ENCODE measurements around the gene OR51L1.
"Not testable (repeated sequence)": the region's sequence is repeated elsewhere in the genome, so short reads cannot be mapped to it uniquely, and the experiment has no call there.

The OR51L1 gene, protein sequence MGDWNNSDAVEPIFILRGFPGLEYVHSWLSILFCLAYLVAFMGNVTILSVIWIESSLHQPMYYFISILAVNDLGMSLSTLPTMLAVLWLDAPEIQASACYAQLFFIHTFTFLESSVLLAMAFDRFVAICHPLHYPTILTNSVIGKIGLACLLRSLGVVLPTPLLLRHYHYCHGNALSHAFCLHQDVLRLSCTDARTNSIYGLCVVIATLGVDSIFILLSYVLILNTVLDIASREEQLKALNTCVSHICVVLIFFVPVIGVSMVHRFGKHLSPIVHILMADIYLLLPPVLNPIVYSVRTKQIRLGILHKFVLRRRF

DNA sequence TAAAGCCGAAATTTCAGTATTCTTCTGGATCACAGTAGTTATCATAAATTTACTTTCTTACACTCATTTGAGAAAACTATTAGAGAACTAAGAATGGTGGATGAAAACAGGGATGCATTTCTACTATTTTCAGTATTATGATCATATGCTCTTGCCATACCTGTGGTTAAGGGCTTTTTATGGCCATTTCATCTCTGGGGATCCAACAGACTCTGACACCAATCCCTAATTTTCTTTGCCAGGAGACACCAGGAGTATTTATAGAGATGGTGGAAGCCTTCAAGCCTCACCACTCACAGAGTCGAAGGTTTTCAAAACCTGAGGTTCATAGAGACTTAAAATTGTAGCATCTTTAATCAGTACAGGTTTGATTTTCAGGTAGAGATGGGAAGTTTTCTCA lies at the start of gene OR51L1:
Gene OR51L1 (plus strand): TSS at position 301 of the 400 bp plus-strand sequence. CDS start 4,132 bp downstream, outside the sequence.
- DNase-seq, result no peak

GRCh38 chr11:4947505-4947904 lies 47.1 kb upstream of the OR51L1 start, which contains the start of gene OR51A4:
Gene OR51A4 (minus strand): TSS chr11:4947605. CDS start chr11:4947100, 505 bp downstream.
- no peak for DNase-seq

DNA sequence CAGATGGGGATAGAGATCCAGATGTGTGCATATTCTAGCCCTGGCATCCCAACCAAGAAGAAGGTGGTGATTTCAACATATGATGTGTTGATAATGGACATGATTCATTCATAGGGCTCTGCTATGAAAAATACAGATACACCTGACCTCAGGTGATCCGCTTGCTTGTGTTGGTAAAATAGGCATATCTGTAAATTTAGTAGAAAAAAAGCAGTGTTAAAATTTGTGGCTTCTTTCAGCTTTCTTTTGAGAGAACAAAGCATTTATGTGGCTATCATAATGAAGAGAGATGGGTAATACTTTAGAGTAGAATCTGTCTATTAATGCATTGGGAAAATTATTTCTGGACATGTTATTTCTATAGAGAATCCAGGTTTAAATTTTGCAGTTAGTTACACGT lies 39.0 kb upstream of the OR51L1 start, which contains the start of gene OR51A2:
Gene OR51A2 (minus strand): TSS at position 101 of the 400 bp plus-strand sequence. CDS start 0 bp downstream, at position 101.
- DNase-seq, result not testable (repeated sequence)

DNA sequence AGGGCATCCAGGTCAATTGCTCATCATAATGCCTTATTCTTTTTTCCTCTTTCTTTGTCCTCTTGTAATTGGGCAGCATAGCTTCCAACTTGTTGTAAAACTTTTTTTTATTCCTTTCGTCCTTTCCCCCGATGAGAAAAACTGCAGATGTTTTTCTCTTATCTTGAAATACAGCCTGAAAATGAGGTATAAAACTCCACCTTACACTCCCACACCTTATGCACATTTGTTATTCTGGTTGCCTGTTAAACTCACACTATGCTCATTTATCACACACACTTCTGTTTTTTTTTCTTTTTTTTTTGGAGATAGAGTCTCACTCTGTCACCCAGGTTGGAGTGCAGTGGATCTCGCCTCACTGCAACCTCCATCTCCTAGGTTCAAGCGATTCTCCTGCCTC lies 37.3 kb upstream of the OR51L1 start:
- no peak for DNase-seq

GRCh38 chr11:4960877-4961276 lies 33.8 kb upstream of the OR51L1 start:
- DNase-seq, result no peak

- no peak for DNase-seq
Measured at GRCh38 chr11:4962816-4963215, 31.8 kb upstream of the OR51L1 start.

DNA sequence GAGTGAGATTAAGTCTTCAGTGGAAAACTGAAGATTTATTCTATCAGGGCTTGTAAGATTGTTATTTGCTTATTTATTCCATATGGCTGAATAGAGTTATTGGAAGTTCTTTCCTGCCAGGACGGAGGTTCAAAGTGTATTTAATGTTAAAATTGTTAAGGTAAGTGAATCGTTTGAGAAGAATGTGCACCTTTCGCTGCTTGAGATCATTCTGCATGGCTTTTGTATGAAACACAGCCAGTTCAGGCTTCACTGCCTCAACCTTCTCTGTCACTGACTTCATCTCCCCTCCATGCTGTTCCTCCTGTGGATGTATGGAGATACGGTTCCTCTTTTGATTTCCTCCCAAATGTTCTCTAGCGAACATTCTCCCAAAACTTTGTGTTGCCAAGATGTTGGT lies 19.2 kb upstream of the OR51L1 start:
- no peak for DNase-seq

- no peak for DNase-seq
Measured at GRCh38 chr11:4979036-4979435, 15.6 kb upstream of the OR51L1 start.

DNA sequence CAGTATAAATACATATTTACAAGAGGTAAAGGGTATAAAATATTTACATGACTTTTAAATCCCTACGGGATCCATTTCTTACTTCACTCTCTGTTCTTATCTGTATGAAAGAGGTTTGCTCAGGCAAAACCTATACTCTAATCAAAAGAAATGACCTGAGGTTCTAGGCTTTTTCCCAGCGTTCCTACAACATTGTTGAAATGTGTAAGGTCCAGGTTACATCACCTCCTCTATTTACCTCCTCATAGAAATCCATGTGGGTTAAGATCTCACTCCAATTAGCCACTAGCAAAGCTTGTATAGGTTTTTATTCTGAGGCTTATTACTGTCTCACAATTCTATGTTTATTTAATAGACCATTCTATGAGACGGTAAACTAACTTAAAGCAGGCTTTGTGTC lies 12.0 kb upstream of the OR51L1 start:
- DNase-seq, result no peak

DNA sequence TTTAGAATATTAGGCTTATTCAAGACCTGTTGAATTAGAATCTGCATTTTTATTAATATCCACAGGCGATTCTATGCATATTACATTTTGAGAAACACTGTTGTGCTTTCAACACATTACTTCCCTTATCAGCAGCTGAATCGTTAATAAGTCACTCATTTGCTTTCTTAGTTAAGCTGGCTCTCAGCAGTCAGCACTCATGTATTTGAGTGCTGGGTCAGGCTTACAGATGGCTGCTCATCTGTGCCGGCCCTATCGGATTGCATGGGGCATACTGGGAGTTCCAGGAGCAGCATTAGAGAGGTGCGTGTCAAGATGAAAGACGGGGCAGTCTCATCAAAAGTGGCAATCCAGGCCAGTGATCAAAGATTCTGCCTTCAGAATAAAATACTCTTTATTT lies 10.8 kb upstream of the OR51L1 start:
- no peak for DNase-seq

DNA sequence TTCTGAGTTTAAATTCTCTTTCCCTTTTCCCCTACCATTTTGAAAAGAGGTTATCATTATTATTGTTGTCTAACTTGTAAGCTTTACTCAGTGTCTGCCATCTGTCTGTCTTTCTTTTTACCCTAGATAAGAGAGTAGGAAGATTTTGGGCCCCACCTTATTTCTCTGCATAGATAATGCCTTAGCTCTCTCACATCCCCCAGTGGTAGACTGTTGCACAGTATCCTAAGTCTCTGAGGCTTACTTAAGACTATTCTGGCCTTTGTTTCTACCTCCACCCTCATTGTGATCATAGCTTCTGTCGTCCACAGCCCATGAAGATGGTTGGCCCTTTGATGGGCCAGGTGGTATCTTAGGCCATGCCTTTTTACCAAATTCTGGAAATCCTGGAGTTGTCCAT lies 3.6 kb upstream of the OR51L1 start:
- no peak for DNase-seq

GRCh38 chr11:5004424-5005274 lies 10.0 kb downstream of the OR51L1 start:
- no peak for DNase-seq

DNA sequence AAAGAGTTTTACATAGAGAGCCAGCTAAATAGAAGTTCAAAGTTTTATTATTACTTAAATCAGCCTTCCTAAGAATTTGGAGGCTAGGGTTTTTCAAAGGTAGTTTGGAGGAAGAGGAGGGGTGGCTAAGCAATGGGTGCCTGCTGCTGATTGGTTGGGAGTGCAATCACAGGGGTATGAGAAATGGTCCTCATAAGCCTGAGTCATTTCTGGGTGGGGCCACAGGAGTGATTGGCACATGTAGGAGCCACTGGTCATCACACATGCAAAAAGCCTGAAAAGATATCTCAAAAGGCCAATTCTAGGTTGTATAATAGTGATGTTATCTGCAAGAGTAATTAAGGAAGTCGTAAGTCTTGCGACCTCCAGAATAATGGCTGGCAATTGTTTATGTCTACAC lies 12.9 kb downstream of the OR51L1 start:
- no peak for DNase-seq

DNA sequence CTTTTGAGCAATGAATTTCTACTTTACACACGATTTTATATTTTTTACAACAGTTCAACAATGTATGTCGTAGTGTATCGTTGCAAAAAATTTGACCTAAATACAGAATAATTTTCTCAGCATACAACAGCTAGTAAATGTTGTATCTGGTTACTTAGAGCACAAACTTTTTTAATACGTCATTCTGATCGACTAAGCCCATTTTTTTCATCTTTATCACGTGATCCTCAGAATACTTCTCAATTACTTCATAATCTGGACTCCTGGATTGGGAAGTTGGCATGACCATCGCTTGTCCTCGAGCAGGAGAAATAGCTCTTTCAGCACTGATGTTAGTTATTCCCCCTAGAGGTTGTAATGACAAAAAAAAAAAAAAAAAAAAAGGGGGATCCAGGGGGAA lies 16.6 kb downstream of the OR51L1 start:
- no peak for DNase-seq

DNA sequence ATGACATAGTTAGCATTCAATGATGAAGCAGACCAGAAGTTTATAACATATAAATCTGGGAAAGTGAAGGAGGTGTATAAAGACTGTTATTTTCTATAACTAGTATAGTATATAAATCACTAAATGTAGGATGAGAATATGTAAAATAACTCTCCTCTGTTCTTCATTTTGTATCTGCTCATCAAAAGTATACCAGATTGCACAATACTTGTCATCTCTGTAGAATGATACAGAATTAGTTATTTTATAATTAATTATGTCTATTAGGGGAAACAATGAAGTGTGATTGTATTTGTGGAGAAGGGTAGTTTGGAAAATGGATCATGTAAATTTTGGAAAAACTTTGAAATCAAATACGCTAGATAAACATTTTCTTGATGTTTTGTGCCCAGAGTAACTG lies 18.4 kb downstream of the OR51L1 start:
- DNase-seq, result no peak

DNA sequence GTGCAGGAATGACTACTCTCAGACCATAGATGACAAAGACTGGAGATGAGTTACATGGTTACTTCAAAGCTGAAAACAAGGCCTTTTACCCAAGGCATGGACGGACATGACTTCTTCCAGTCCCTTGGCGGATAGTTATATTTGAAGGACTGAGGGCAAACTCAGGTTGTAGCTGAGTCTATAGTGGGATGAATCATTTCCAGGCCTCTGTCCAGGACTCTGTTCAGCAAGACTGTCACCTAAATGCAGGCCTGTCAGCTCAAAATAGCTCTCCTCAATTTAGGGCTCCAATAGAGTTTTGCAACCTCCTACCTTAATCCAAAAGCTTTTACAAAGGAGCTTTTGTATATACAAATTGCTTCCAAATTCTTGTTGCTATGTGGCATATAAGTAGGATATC lies 27.3 kb downstream of the OR51L1 start:
- DNase-seq, result no peak

GRCh38 chr11:5036669-5037068 lies 42.0 kb downstream of the OR51L1 start:
- DNase-seq, result no peak

GRCh38 chr11:5037926-5038325 lies 43.3 kb downstream of the OR51L1 start:
- DNase-seq, result no peak

DNA sequence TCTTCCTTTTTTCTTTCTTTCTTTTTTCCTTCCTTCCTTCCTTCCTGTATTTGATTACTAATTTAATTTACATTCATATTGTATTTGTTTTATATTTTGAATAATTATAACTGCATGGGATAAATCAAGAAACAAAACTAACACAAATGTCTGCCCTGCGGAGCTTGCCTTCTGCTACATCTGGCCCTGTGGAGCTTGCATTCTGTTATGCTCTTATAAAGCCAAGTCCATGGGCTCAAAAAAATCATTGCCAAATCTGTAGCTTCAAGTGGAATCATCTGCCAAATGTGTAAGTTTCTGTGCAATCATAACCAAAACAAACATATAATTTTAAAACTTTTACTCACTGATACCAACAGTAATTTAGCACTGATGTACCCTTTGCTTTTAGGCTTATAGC lies 43.7 kb downstream of the OR51L1 start:
- DNase-seq, result no peak

DNA sequence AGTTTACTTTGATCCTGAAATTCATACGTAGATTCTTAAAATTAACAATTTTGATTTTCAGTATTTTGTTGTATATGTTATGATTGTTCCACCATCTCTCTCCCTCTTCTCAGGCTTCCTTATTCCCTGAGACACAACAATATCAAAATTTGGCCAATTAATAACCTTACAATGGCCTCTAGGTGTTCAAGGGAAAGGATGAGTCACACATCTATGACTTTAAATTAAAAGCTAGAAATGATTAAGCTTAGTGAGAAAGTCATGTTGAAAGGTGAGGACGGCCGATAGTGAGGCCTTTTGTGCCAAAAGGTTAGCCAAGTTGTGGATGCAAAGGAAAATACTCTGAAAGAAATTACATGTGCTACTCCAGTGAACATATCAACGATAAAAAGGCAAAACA lies 46.2 kb downstream of the OR51L1 start:
- DNase-seq, result no peak

DNA sequence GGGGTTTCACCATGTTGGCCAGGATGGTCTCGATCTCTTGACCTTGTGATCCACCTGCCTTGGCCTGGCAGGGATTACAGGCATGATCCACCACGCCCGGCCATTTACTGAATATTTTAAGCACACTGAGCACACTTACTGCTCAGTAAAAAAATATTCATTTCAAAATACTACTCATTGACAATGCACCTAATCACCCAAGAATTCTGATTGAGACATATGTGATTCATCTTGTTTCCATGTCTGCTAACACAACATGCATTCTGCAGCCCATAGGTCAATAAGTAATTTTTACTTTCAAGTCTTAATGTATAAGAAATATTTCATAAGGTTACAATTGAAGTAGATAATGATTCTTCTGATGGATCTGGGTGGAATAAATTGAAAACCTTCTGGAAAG lies 47.4 kb downstream of the OR51L1 start:
- no peak for DNase-seq

GRCh38 chr11:5043380-5043779 lies 48.7 kb downstream of the OR51L1 start:
- no peak for DNase-seq

GRCh38 chr11:5046226-5046625 lies 51.6 kb downstream of the OR51L1 start, which contains the start of gene OR52J3:
Gene OR52J3 (plus strand): TSS chr11:5046526. CDS start chr11:5046526, 0 bp downstream.
- DNase-seq, result no peak

DNA sequence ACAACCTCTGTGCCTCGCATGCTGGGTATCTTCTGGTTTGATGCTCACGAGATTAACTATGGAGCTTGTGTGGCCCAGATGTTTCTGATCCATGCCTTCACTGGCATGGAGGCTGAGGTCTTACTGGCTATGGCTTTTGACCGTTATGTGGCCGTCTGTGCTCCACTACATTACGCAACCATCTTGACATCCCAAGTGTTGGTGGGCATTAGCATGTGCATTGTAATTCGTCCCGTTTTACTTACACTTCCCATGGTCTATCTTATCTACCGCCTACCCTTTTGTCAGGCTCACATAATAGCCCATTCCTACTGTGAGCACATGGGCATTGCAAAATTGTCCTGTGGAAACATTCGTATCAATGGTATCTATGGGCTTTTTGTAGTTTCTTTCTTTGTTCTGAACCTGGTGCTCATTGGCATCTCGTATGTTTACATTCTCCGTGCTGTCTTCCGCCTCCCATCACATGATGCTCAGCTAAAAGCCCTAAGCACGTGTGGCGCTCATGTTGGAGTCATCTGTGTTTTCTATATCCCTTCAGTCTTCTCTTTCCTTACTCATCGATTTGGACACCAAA lies 52.2 kb downstream of the OR51L1 start:
- DNase-seq, result no peak
